ENCODE results near the gene C1orf52.
"Not testable (repeated sequence)": the region's sequence is repeated elsewhere in the genome, so short reads cannot be mapped to it uniquely, and the experiment has no call there.

The C1orf52 gene

GRCh38 chr1:85277802-85278201, 18.3 kb upstream of the C1orf52 start:
- no peak for DNase-seq

DNA sequence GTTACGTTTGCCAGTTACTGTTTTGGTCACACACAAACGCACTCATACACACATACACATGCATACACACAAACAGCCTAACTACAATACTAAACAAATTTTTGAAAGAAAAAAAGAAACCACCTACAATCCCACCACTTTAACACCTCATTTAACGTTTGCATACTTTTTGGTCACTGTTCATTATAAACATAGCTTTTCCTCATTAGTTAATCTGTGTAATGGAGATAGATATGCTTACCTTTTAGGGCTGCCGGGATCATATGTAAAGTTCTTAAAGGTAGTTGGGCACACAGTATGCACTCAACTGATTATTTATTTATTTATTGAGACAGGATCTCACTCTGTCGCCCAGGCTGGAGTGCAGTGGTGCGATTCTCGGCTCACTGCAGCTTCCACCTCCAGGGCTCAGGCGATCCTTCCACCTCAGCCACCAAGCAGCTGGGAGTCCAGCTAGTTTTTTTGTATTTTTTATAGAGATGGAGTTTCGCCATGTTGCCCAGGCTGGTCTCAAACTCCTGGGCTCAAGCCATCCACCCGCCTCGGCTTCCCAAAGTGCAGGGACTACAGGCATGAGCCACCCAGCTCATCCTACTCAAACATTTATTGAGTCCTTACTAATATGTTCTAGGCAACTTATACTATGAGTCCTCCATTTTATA, 17.6 kb upstream of the C1orf52 start:
- DNase-seq, result no peak

- peak; percentile 97 for DNase-seq
These were observed 16.9 kb upstream of the C1orf52 start, which contains the start of gene BCL10 for GRCh38 chr1:85276215-85276977. Gene BCL10, minus strand, starts transcription at chr1:85276632. Its CDS starts 280 bp downstream, at chr1:85276352.

DNA sequence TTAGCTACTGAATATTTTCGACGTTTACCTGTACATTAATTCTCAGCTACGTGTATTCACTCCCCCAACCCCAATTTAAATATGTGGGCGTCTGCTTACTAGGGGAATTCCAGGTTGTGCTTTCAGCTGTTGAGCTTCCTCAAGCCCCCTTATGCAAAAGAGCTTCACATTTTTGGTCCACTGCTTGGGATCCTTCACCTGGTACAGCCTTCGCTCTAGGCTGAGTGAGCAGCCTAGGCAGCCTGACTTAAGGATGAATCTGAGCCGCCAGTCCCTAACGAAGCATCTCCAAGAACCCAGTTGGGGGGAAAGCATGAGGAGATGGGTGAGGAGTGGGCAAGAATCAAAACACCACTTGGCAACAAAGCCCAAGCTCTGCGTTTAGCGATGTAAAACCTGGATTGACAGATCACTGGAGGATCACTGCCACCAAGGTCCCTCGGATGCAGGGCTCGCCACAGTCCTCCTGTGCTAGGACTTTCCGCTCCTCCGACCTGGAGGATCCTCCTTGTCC, 16.3 kb upstream of the C1orf52 start:
- DNase-seq, result no peak

- DNase-seq, result no peak
These were observed 15.5 kb upstream of the C1orf52 start for GRCh38 chr1:85274969-85275453.

DNA sequence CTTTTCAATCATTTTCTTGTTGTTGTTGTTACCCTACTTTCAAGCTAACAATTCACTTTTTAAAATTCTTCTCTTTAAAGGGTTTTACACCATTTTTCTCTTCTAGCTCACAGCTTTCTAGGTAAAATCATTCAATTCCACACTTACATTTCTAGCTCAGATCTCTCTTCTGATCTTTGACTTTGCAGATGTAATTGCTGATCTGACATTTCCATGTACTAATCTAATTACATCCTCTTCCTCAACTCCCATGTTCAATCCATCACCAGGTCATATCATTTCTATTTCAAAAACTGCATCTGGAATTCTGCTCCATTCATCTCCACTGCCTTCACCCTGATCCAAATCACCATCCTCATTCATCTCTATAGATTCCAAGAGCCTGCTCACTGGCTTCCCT, 13.9 kb upstream of the C1orf52 start:
- DNase-seq, result no peak

DNA sequence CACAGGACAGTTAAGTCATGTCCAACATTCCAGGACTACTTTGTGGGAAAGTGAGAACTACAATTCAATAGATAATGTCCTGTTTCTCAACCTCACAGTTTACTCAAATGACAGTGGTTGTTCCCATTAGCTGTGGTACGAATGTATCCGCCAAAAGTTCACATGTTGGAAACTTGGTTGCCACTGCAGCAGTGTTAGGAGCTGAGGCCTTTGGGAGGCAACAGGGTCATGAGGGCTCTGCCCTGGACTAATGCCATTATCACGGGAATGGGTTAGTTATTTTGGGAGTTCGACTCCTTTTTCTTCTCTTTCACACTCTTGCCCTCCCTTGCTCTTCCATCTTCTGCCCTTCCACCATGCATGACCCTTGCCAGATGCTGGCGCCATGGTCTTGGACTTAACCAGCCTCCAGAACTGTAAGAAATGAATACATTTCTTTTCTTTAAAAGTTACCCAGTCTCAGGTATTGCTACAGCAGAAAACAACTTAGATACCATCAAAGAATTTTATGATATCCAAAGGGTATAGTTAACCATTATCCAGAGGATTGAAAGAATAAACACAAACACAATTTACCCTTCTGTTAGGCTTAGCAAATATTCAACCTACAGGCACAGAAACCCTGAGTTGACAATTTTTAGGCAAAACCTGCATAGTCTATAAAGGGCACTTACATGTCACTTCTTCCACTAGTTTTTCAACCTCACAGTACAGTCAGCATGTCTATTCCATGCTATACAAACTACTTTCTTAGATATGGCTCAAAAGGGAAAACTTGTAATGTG, 9.5 kb upstream of the C1orf52 start:
- DNase-seq, result no peak

- DNase-seq, result no peak
These were observed 7.9 kb upstream of the C1orf52 start for GRCh38 chr1:85267313-85267712.

GRCh38 chr1:85264150-85264549, 4.7 kb upstream of the C1orf52 start:
- DNase-seq, result no peak

DNA sequence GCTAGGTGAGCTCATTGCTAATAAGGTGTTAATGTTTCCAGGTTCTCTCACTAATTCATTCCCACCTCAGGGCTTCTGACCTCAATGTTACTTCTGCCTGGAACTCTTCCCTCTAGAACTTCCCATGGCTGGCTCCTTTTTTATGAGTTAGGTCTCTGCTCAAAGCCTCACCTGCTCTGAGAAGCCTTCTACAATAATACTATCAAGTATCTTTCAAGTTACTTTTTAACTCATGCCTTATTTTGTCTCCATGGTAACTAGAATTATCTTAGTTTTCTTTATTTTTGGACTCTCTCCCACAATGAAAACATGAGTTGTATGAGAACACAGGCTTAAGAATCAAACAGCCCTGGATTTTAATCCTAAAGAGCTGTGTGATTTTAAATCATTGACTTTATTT, 3.5 kb upstream of the C1orf52 start:
- no peak for DNase-seq

DNA sequence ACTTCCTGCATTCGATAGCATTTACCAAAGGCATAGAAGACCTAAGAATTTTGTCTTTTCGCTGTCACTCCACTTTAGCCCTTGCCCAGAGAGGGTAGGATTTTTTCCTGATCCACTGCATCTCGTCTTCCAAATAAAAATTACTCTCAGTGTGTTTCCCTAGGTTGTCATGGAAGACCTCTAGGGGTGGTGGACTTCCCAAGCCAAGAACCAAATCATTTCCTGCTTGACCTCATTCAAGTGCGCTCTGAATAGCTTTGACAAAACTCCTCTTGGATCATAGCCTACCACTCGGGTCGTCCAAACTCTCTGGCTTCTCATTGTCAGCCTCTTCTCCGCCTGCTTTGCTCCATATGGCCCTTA, 431 bp upstream of the C1orf52 start:
- no peak for DNase-seq

- no peak for DNase-seq
These were observed 835 bp downstream of the C1orf52 start for GRCh38 chr1:85258536-85259117.

DNA sequence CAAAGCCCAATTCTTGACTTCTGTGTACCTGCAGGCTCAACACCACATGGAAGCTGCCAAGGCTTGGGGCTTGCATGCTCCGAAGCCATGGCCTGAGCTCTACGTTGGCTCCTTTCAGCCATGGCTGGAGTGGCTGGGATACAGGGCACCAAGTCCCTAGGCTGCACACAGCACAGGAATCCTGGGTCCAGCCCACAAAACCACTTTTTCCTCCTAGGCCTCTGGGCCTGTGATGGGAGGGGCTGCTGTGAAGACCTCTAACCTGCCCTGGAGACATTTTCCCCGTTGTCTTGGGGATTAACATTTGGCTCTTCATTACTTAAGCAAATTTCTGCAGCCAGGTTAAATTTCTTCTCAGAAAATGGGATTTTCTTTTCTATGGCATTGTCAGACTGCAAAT, 10.4 kb downstream of the C1orf52 start:
- DNase-seq, result not testable (repeated sequence)

DNA sequence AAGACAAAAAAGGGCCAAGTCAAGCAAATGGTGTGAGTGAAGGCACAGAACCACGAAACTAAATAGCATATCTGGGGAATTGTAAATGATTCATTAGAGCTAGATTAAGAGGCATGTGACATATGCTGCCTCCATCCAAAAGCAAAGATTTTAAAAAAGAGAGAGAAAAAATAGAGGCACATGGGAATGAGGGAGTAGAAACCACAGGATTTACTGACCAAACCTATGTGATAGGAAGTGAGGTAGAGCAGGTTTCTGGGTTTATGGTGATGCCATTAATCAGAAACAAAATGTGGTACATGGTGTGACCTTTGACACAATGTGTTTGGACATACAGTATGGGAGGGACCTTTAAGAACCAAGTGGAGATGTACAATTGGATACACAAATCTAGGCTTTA, 13.6 kb downstream of the C1orf52 start:
- DNase-seq, result no peak

- no peak for DNase-seq
These were observed 14.0 kb downstream of the C1orf52 start for GRCh38 chr1:85245456-85245855.

- DNase-seq, result no peak
These were observed 15.0 kb downstream of the C1orf52 start for GRCh38 chr1:85244271-85245061.

- no peak for DNase-seq
These were observed 16.1 kb downstream of the C1orf52 start for GRCh38 chr1:85243372-85243771.

DNA sequence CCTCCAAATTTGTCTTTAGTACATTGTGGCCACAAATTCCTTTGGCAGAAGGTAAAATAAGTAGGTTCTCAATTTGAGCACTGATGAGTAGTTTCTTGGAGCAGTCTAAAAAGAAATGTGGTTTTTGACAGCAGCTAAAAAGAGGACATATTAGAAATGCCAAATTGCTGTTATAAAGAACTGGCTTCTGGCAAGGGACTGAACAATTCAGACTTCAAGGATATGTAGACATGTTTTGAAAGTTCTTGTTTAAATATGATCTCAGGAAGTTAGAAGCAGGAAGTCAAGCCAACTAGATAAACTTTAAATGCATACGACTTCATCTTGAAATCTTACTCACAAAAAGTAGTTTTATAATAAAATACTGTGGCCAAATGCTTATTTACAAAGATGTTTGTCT, 18.8 kb downstream of the C1orf52 start:
- DNase-seq, result no peak

DNA sequence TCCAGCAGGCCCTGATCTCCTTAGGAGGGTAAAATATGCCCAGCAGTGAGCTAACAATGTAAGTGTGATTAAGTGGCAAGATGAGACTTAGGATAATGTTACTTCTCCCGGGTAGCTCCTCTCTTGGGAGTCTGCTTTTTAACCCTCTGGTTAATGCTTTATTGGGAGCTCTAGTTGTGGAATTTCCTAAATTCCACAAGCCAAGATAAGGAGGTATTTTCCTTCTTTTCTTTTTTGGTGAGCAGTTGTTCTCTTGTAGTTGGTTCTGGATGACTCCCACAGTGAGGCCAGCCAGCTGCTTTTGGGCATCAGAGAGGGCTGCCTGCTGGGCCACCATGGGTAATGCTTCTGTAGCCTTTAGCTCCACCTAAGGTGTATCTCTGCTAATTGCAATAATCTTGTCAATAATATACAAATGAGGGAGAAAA, 19.3 kb downstream of the C1orf52 start:
- peak; percentile 7 for DNase-seq

GRCh38 chr1:85237613-85238012, 21.8 kb downstream of the C1orf52 start:
- DNase-seq, result no peak

DNA sequence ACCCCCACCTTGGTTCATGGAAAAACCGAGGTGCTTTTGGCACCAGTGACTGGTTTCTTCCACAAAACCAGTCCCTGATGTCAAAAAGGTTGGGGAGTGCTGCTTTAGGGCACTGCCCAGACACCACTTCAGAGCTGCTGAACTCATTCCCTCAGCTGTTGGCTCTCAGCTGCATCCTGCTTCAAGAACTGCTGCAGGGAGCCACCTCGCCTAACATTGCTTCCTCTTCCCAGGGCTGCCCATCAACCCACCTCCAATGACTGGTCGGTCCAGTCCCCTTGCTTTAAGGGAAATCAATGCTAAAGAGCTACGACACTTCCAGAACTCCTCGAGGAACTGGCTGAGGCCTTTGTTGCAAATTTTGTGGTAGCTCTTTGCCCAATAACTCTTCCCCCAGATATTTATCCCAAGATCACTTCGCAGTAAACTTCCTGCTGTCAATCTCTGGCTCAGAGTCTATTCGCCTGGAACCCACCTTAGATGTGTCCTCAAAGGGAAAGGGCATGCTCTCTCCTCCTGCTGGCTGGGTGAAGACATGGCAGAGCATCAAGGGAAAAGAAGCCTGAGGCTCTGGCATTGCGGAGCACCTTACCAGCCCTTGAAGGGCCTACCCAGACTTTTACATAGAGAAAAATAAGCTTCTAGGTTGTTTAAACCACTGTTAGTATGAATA, 29.0 kb downstream of the C1orf52 start:
- DNase-seq, result no peak
